ENCODE measurements around the gene PLEKHH2.

DNA sequence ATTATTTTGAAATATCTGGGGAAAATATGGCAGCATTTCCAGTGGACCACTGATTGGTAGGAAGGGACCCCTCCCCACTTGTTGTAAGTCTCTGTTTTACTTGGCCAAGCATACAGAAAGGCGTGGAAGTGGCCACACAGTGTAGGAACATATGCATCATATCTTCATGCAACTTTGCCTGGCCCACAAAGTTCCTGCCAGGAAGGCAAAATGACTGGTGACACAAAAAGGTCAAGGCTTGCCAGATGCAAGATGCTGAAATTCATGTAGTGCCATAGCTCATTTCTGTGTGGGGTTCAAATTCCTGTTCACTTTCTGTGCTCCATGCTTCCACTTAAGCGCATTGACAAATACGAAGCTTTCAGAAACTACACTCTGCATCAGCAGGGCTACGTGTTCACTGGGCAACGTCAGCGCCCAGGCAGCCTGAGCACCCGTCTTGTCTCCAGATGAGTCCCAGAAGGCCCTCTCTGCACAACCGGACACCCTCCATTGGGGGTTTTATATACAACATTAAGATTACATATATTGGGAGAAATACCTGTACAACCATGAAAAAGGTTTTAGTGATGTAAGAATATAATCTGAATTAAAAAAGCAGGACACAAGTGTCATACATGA lies 140.4 kb downstream of the PLEKHH2 start:
- TF ChIP-seq, protein P1, sequence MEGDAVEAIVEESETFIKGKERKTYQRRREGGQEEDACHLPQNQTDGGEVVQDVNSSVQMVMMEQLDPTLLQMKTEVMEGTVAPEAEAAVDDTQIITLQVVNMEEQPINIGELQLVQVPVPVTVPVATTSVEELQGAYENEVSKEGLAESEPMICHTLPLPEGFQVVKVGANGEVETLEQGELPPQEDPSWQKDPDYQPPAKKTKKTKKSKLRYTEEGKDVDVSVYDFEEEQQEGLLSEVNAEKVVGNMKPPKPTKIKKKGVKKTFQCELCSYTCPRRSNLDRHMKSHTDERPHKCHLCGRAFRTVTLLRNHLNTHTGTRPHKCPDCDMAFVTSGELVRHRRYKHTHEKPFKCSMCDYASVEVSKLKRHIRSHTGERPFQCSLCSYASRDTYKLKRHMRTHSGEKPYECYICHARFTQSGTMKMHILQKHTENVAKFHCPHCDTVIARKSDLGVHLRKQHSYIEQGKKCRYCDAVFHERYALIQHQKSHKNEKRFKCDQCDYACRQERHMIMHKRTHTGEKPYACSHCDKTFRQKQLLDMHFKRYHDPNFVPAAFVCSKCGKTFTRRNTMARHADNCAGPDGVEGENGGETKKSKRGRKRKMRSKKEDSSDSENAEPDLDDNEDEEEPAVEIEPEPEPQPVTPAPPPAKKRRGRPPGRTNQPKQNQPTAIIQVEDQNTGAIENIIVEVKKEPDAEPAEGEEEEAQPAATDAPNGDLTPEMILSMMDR (conservative IDR thresholded peaks at IDR 0.05 in 1 of 2, IDR thresholded peaks at IDR 0.05 in 1 of 2; ENCODE audit: extremely low read depth in 1 of 2, insufficient read depth in 1 of 2, low read depth in 1 of 2, low read length in 2 of 2) = no peak
- no peak for TF ChIP-seq EZH2 (IDR thresholded peaks at IDR 0.05; ENCODE audit: borderline replicate concordance, low read length)
